ENCODE data around the gene MLLT11.

DNA sequence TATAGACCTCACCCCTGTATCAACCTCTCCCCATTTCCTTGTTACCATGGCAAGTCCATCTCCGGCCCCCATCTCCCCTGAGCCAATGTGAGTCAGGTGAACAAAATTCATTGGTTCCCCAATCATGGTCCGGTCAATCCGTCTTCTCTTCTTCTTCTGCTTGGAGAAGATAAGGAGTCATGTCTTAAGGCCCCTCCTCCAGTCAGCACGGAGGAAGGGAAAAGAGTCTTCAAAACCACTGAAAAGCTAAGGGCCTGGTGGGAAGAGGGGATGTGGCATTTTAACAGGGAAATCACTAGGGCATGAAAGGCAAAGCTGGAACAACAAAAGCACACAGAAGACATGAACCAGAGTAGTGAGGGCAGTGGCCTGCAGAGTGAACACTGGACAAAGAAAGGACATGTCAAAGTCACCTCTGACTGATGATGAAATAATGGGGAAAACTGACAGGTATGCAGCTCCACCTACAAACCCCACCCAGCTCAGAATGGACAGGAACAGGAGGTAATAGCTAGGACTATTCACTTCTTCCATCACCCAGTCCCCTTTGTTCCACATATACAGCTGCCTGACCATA lies 5.1 kb upstream of the MLLT11 start:
- TF ChIP-seq, protein P1, sequence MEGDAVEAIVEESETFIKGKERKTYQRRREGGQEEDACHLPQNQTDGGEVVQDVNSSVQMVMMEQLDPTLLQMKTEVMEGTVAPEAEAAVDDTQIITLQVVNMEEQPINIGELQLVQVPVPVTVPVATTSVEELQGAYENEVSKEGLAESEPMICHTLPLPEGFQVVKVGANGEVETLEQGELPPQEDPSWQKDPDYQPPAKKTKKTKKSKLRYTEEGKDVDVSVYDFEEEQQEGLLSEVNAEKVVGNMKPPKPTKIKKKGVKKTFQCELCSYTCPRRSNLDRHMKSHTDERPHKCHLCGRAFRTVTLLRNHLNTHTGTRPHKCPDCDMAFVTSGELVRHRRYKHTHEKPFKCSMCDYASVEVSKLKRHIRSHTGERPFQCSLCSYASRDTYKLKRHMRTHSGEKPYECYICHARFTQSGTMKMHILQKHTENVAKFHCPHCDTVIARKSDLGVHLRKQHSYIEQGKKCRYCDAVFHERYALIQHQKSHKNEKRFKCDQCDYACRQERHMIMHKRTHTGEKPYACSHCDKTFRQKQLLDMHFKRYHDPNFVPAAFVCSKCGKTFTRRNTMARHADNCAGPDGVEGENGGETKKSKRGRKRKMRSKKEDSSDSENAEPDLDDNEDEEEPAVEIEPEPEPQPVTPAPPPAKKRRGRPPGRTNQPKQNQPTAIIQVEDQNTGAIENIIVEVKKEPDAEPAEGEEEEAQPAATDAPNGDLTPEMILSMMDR (IDR thresholded peaks at IDR 0.05), result no peak
- TF ChIP-seq POLR2A (IDR thresholded peaks at IDR 0.05), result no peak

Measured in adrenal gland (tissue), 5 donors.